HepG2 (cell line): ENCODE results near the gene BCAM. TPM values are rescaled to one million over a fixed set of nuclear protein-coding genes. Genes with fewer than 3 reads are reported as not detected.

Source experiments
- ATF1 ChIP-seq: IDR thresholded peaks from 2 replicates; pipeline ENCODE4 v1.6.1; 2016; ENCODE audit warnings: mild to moderate bottlenecking, control low read depth
- HDAC1 ChIP-seq: sonication (generic); formaldehyde crosslinking; IDR thresholded peaks from 2 replicates; pipeline ENCODE4 v1.5.1; 2020; ENCODE audit warnings: mild to moderate bottlenecking, missing genetic modification reagents
- KDM2A ChIP-seq: sonication (generic); formaldehyde crosslinking; IDR thresholded peaks from 2 replicates; pipeline ENCODE4 v1.4.0; 2020; ENCODE audit warnings: low read depth, missing genetic modification reagents, borderline replicate concordance
- KDM3A ChIP-seq: IDR thresholded peaks from 2 replicates; pipeline ENCODE4 v1.6.1; 2018; ENCODE audit warnings: low read depth, missing compliant biosample characterization
- MAZ ChIP-seq, 2 experiments: sonication (generic) in 1 of 2; formaldehyde crosslinking in 1 of 2; IDR thresholded peaks; 2 replicates each; pipeline versions ENCODE4 v1.5.0 to v1.6.1; 2012 to 2020; ENCODE audit warnings: low read depth in 2 of 2, mild to moderate bottlenecking in 2 of 2, borderline replicate concordance in 1 of 2, improper control_type of control experiment in 1 of 2, low read length in 1 of 2, missing genetic modification reagents in 1 of 2, moderate library complexity in 1 of 2
- MED1 ChIP-seq: sonication (generic); formaldehyde crosslinking; IDR thresholded peaks from 2 replicates; pipeline ENCODE4 v1.4.0; 2020; ENCODE audit warnings: missing genetic modification reagents
- NCOA2 ChIP-seq: sonication (generic); formaldehyde crosslinking; IDR thresholded peaks from 2 replicates; pipeline ENCODE4 v1.8.0; 2022; ENCODE audit warnings: inconsistent platforms
- NRL ChIP-seq: sonication (generic); formaldehyde crosslinking; IDR thresholded peaks from 2 replicates; pipeline ENCODE4 v1.5.0; 2020; ENCODE audit warnings: missing genetic modification reagents, mild to moderate bottlenecking, moderate library complexity, borderline replicate concordance
- RAD21 ChIP-seq: fragments of 450-650 bp; formaldehyde crosslinking; IDR thresholded peaks from 2 replicates; pipeline ENCODE4 v1.5.0; 2020; ENCODE audit warnings: mild to moderate bottlenecking
- RCOR2 ChIP-seq: IDR thresholded peaks from 2 replicates; pipeline ENCODE4 v1.6.1; 2016; ENCODE audit warnings: missing biosample characterization, missing genetic modification reagents
- RFXAP ChIP-seq: sonication (generic); formaldehyde crosslinking; IDR thresholded peaks from 2 replicates; pipeline ENCODE4 v1.4.0; 2020; ENCODE audit warnings: missing genetic modification reagents, borderline replicate concordance
- SMC3 ChIP-seq: IDR thresholded peaks from 2 replicates; pipeline ENCODE4 v1.6.1; 2011; ENCODE audit warnings: low read length, improper control_type of control experiment
- SP1 ChIP-seq, 2 experiments: fragments of 450-650 bp in 1 of 2; sonication (generic) in 1 of 2; formaldehyde crosslinking in 1 of 2; IDR thresholded peaks; 2 replicates each; pipeline versions ENCODE4 v1.4.0 to v1.6.1; 2016 to 2020; ENCODE audit warnings: missing genetic modification reagents in 1 of 2
- STAG1 ChIP-seq: sonication (generic); formaldehyde crosslinking; IDR thresholded peaks from 2 replicates; pipeline ENCODE4 v1.4.0; 2020; ENCODE audit warnings: missing genetic modification reagents
- TCF12 ChIP-seq, 2 experiments: fragments of 450-650 bp in 1 of 2; sonication (generic) in 1 of 2; formaldehyde crosslinking in 1 of 2; IDR thresholded peaks; 2 replicates each; pipeline versions ENCODE4 v1.6.1 to v1.8.0; 2017 to 2022; ENCODE audit warnings: antibody characterized with exemption in 1 of 2, mild to moderate bottlenecking in 1 of 2, missing genetic modification reagents in 1 of 2, moderate library complexity in 1 of 2
- TEAD2 ChIP-seq: sonication (generic); formaldehyde crosslinking; IDR thresholded peaks from 2 replicates; pipeline ENCODE4 v1.9.0; 2021; ENCODE audit warnings: missing genetic modification reagents
- ZNF333 ChIP-seq: sonication (generic); formaldehyde crosslinking; IDR thresholded peaks from 2 replicates; pipeline ENCODE4 v1.4.0; 2020; ENCODE audit warnings: mild to moderate bottlenecking, missing genetic modification reagents, borderline replicate concordance
- ZNF44 ChIP-seq: sonication (generic); formaldehyde crosslinking; IDR thresholded peaks from 2 replicates; pipeline ENCODE4 v1.5.1; 2020; ENCODE audit warnings: mild to moderate bottlenecking, missing genetic modification reagents
- ZNF446 ChIP-seq: sonication (generic); formaldehyde crosslinking; IDR thresholded peaks from 2 replicates; pipeline ENCODE4 v1.5.0; 2020; ENCODE audit warnings: mild to moderate bottlenecking, missing genetic modification reagents
- polyA plus RNA-seq, 8 experiments: library from polyadenylated mRNA; depleted of rRNA in 3 of 8; stranded (reverse) in 7 of 8; unstranded in 1 of 8; fragments of >200 nt; fragmentation: Illumina TruSeq in 4 of 8; extraction: Trizol in 4 of 8; gene quantifications; 2 replicates each; pipeline versions ENCODE4 v1.2.1 to v1.2.3, GENCODE V29; 2011 to 2016; ENCODE audit warnings: low read depth in 4 of 8, missing spikeins in 1 of 8, mixed read lengths in 1 of 8; ENCODE audit not compliant: insufficient read depth in 1 of 8
- total RNA-seq, 5 experiments: library from RNA; depleted of rRNA; stranded (reverse); fragments of >200 nt; fragmentation: Illumina TruSeq; extraction: Trizol; gene quantifications; 2 replicates each; pipeline ENCODE4 v1.2.3, GENCODE V29; 2016; ENCODE audit warnings: low read depth in 1 of 5
- TF ChIP-seq, protein P1 (sequence below): sonication (generic); formaldehyde crosslinking; IDR thresholded peaks from one replicate; pipeline ENCODE4 v1.5.1; 2020; ENCODE audit warnings: mild to moderate bottlenecking, missing genetic modification reagents; ENCODE audit errors: not compliant biosample characterization
- TF ChIP-seq, protein P2 (sequence below): sonication (generic); formaldehyde crosslinking; IDR thresholded peaks from 2 replicates; pipeline ENCODE4 v1.8.1; 2023; ENCODE audit warnings: mild to moderate bottlenecking, moderate library complexity, missing genetic modification reagents

The BCAM gene
- total and polyA plus RNA-seq, 2 of the 13 experiments (the other 11 are each of a cell fraction or from before 2014, with no cell fraction given): 51.2 to 62.7 TPM

DNA sequence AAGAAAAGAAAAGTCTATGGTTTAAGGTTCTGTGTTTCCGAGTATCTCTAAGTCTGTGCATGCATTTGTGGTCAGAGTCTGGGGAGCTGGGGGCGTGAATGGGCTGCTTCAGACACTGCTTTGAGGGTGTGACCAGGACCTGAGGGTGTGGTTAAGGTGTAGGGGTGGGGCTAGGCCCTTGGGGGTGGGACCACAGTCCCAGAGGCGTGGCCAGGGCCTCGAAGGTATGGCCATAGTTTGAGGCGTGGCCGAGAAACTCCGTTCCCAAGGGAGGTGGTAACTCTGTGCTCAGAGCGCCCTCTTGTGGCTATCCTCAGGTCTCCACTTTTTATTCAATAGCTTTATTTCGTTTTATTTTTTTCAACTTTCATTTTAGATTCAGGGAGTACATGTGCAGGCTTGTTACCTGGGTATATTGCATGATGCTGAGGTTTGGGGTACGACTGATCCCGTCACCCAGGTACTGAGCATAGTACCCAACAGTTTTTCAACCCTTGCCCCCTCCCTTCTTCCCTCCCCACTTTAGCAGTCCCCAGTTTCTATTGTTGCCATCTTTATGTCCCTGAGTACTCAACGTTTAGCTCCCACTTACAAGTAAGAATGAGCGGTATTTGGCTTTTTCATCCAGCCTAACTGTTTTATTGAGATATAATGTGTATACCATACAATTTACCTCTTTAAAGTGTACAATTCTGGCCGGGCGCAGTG is 38.2 kb upstream of the BCAM start (continued):
- TF ChIP-seq MAZ (IDR thresholded peaks at IDR 0.05; ENCODE audit: borderline replicate concordance, low read depth, low read length) (no peak), MAZ (CRISPR knock-in tag; IDR thresholded peaks at IDR 0.05; ENCODE audit: low read depth) (peak; percentile 35; the same call in 1 of the 2 replicates), TEAD2 (CRISPR knock-in tag) (no peak), RCOR2 (CRISPR knock-in tag) (0 out of 2 replicates have a peak, but pooled peaks have one; percentile 20), MED1 (peak; percentile 57; the same call in 1 of the 2 replicates), KDM2A (peak; percentile 70; the same call in 1 of the 2 replicates), TCF12 (IDR thresholded peaks at IDR 0.05) (no peak), TCF12 (CRISPR knock-in tag; IDR thresholded peaks at IDR 0.05) (no peak), RFXAP (0 out of 2 replicates have a peak, but pooled peaks have one; percentile 37), ZNF446 (CRISPR knock-in tag) (no peak), SMC3 (peak; percentile 96), STAG1 (CRISPR knock-in tag) (peak; percentile 96), NRL (CRISPR knock-in tag) (no peak), ATF1 (no peak), KDM3A (CRISPR knock-in tag) (peak; percentile 26; the same call in 1 of the 2 replicates), ZNF44 (CRISPR knock-in tag) (no peak), NCOA2 (no peak), SP1 (IDR thresholded peaks at IDR 0.05) (no peak), SP1 (CRISPR knock-in tag; IDR thresholded peaks at IDR 0.05) (peak; percentile 86), RAD21 (peak; percentile 95), ZNF333 (CRISPR knock-in tag) (no peak), HDAC1 (CRISPR knock-in tag) (0 out of 2 replicates have a peak, but pooled peaks have one; percentile 14)
- TF ChIP-seq, protein P1, sequence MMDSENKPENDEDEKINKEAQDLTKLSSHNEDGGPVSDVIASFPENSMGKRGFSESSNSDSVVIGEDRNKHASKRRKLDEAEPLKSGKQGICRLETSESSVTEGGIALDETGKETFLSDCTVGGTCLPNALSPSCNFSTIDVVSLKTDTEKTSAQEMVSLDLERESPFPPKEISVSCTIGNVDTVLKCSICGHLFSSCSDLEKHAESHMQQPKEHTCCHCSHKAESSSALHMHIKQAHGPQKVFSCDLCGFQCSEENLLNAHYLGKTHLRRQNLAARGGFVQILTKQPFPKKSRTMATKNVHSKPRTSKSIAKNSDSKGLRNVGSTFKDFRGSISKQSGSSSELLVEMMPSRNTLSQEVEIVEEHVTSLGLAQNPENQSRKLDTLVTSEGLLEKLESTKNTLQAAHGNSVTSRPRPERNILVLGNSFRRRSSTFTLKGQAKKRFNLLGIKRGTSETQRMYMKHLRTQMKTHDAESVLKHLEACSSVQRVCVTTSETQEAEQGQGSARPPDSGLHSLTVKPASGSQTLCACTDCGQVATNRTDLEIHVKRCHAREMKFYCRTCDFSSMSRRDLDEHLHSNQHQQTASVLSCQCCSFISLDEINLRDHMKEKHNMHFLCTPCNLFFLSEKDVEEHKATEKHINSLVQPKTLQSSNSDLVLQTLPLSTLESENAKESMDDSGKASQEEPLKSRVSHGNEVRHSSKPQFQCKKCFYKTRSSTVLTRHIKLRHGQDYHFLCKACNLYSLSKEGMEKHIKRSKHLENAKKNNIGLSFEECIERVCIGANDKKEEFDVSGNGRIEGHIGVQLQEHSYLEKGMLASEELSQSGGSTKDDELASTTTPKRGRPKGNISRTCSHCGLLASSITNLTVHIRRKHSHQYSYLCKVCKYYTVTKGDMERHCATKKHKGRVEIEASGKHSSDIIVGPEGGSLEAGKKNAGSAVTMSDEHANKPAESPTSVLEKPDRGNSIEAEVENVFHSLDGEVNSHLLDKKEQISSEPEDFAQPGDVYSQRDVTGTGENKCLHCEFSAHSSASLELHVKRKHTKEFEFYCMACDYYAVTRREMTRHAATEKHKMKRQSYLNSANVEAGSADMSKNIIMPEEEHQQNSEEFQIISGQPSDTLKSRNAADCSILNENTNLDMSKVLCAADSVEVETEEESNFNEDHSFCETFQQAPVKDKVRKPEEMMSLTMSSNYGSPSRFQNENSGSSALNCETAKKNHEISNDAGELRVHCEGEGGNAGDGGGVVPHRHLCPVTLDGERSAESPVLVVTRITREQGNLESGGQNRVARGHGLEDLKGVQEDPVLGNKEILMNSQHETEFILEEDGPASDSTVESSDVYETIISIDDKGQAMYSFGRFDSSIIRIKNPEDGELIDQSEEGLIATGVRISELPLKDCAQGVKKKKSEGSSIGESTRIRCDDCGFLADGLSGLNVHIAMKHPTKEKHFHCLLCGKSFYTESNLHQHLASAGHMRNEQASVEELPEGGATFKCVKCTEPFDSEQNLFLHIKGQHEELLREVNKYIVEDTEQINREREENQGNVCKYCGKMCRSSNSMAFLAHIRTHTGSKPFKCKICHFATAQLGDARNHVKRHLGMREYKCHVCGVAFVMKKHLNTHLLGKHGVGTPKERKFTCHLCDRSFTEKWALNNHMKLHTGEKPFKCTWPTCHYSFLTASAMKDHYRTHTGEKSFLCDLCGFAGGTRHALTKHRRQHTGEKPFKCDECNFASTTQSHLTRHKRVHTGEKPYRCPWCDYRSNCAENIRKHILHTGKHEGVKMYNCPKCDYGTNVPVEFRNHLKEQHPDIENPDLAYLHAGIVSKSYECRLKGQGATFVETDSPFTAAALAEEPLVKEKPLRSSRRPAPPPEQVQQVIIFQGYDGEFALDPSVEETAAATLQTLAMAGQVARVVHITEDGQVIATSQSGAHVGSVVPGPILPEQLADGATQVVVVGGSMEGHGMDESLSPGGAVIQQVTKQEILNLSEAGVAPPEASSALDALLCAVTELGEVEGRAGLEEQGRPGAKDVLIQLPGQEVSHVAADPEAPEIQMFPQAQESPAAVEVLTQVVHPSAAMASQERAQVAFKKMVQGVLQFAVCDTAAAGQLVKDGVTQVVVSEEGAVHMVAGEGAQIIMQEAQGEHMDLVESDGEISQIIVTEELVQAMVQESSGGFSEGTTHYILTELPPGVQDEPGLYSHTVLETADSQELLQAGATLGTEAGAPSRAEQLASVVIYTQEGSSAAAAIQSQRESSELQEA (CRISPR knock-in tag): no peak
- TF ChIP-seq, protein P2, sequence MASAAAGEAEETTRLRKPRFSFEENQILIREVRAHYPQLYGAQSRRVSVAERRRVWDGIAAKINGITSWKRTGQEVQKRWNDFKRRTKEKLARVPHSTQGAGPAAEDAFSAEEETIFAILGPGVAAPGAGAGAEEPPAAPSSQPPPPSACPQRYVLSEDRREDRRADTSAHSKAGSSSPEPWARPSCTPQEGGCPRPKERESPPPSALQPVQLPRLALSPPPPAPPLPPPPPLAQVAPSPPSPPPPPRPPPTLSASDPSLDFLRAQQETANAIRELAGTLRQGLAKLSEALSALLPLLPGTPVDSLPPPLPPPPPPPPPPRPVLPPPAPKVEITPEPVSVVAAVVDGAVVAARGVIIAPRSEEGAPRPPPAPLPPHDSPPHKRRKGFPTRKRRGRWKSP (CRISPR knock-in tag): no peak
